Kidney (tissue), 14 donors: ENCODE results near the gene SEC11A. TPM values are rescaled to one million over a fixed set of nuclear protein-coding genes. Genes with fewer than 3 reads are reported as not detected.

Experiments used
- DNase-seq, 5 donors: peaks; one replicate each; pipeline ENCODE4 v3.0.0-alpha.2; 2013 to 2020
- FAIRE-seq: peaks from 2 replicates; lab custom pipeline; 2012; peaks lifted over from hg19 to GRCh38; lab: Jason Lieb, UNC
- H3K27ac ChIP-seq, 2 donors: one replicate each; pipeline ENCODE4 v1.7.0; 2013; ENCODE audit warnings: low read depth in 2 of 2, low read length in 2 of 2, inconsistent platforms in 1 of 2
- H3K27me3 ChIP-seq: one replicate; pipeline ENCODE4 v1.7.1; 2013; ENCODE audit warnings: low read length, inconsistent platforms; ENCODE audit not compliant: control insufficient read depth, insufficient read depth
- H3K36me3 ChIP-seq, 3 donors: one replicate each; pipeline versions ENCODE4 v1.7.0 to v1.7.1; 2013; ENCODE audit warnings: low read length in 3 of 3, control low read depth in 1 of 3, inconsistent platforms in 1 of 3; ENCODE audit not compliant: insufficient read depth in 3 of 3, control insufficient read depth in 2 of 3
- H3K4me1 ChIP-seq, 3 donors: one replicate each; pipeline versions ENCODE4 v1.7.0 to v1.7.1; 2013; ENCODE audit warnings: low read length in 3 of 3, inconsistent platforms in 1 of 3, low read depth in 1 of 3; ENCODE audit not compliant: control insufficient read depth in 2 of 3, insufficient read depth in 2 of 3
- H3K4me3 ChIP-seq, 3 donors: one replicate each; pipeline versions ENCODE4 v1.7.0 to v1.8.1; 2013; ENCODE audit warnings: low read length in 3 of 3, control low read depth in 1 of 3, inconsistent platforms in 1 of 3
- H3K9ac ChIP-seq, 3 donors: one replicate each; pipeline versions ENCODE4 v1.7.0 to v1.7.1; 2013; ENCODE audit warnings: low read length in 3 of 3, control low read depth in 1 of 3, inconsistent platforms in 1 of 3
- H3K9me3 ChIP-seq, 3 donors: one replicate each; pipeline versions ENCODE4 v1.7.0 to v1.7.1; 2013; ENCODE audit warnings: low read length in 3 of 3, control low read depth in 1 of 3, inconsistent platforms in 1 of 3; ENCODE audit not compliant: control insufficient read depth in 2 of 3, insufficient read depth in 1 of 3
- intact Hi-C: fragments of 100-400 bp; cut with DNase I; formaldehyde crosslinking; loops from one replicate; pipeline ENCODE4 v1.11.1; 2022
- polyA plus RNA-seq: library from polyadenylated mRNA; stranded (reverse); fragments of 350-450 nt; fragmentation: Illumina TruSeq; extraction: RNeasy Lipid Tissue Mini Kit (QIAGEN cat#74804); gene quantifications from one replicate; pipeline ENCODE4 v1.2.3, GENCODE V29; 2014; ENCODE audit warnings: low read depth, low replicate concordance; ENCODE audit not compliant: insufficient read depth
- total RNA-seq: library from RNA; stranded (reverse); fragmentation: NEBNext Ultra II Directional; extraction: Animal tissue kit (Norgen Biotek cat#: 25700); gene quantifications from one replicate; pipeline ENCODE4 v1.2.1, GENCODE V29; 2021
- TF ChIP-seq, protein P1 (sequence below): IDR thresholded peaks from 3 replicates; pipeline ENCODE4 v1.5.1; 2012; ENCODE audit warnings: mild to moderate bottlenecking, moderate library complexity, borderline replicate concordance; ENCODE audit not compliant: insufficient read depth; ENCODE audit errors: extremely low read depth
- donor health status: control.
- donor health status: control.
- donor health status: control.
- donor health status: control.
- donor health status: control.
- donor health status: DM: yes; HTN: yes; CAD: no.
- donor health status: Normal renal cell carcinoma (clear cell type).

Gene SEC11A
- total and polyA plus RNA-seq, 2 donors from 2014 or later = 147 to 161 TPM

DNA sequence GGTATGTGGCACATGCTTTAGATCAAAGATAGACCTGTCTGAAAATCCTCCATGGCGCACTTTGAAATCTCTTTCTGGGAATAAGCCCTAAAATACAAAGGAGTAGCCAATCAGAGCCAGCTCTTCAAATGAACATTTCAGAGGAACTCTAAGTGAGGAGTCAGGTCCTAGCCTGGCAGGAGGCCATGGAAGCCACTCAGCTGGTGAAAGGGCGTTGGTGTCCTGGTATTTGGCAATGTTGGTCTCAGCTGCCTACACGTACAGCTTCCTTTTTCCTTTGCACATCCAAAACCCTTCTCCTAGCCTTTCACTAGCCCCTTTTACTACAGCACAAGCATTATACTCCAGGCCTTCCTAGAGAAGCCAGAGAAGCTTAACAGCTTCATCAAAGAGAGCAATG is 67.4 kb downstream of the SEC11A start:
- no peak overlapping the region for H3K27ac ChIP-seq
- no peak overlapping the region for H3K4me3 ChIP-seq
- TF ChIP-seq, protein P1, sequence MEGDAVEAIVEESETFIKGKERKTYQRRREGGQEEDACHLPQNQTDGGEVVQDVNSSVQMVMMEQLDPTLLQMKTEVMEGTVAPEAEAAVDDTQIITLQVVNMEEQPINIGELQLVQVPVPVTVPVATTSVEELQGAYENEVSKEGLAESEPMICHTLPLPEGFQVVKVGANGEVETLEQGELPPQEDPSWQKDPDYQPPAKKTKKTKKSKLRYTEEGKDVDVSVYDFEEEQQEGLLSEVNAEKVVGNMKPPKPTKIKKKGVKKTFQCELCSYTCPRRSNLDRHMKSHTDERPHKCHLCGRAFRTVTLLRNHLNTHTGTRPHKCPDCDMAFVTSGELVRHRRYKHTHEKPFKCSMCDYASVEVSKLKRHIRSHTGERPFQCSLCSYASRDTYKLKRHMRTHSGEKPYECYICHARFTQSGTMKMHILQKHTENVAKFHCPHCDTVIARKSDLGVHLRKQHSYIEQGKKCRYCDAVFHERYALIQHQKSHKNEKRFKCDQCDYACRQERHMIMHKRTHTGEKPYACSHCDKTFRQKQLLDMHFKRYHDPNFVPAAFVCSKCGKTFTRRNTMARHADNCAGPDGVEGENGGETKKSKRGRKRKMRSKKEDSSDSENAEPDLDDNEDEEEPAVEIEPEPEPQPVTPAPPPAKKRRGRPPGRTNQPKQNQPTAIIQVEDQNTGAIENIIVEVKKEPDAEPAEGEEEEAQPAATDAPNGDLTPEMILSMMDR = no peak
- no peaks in the 10 kb centered on the region for H3K27me3 ChIP-seq
- no peaks in the 10 kb centered on the region for H3K9me3 ChIP-seq
- FAIRE-seq (no peak), DNase-seq (no peak)
- peaks cover 0 to 17% (median 4%) of the 10 kb centered on the region in 3 donors for H3K4me1 ChIP-seq
- peaks cover 7 to 56% (median 48%) of the 10 kb centered on the region in 3 donors for H3K36me3 ChIP-seq
- H3K9ac ChIP-seq = no peak overlapping the region
- intact Hi-C loops = no loop called here

DNA sequence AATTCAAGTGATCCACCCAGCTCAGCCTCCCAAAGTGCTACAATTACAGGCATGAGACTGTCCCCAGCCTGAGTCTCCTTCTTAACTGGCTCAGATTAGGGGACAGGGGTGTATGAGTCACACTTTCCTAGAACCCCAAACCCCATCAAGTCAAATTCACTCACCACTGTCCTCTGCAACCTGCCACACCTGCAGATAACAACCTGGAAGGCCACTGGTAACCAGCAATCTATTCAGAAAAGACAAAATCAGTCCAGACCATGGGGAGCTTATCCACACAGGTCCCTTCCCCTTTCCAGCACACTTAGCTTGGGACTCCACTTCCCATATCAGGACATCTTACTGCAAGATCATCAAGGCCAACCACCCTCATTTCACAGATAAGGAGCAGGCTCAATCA is 68.2 kb downstream of the SEC11A start:
- Histone ChIP-seq H3K4me3 (no peak overlapping the region), H3K27ac (no peak overlapping the region), H3K27me3 (no peaks in the 10 kb centered on the region), H3K4me1 (peaks cover 0 to 9% (median 0%) of the 10 kb centered on the region in 3 donors), H3K36me3 (peaks cover 7 to 63% (median 51%) of the 10 kb centered on the region in 3 donors), H3K9ac (no peak overlapping the region), H3K9me3 (no peaks in the 10 kb centered on the region)
- TF ChIP-seq, protein P1 = no peak
- DNase-seq = no peak
- intact Hi-C loops = no loop called here
- FAIRE-seq = no peak

DNA sequence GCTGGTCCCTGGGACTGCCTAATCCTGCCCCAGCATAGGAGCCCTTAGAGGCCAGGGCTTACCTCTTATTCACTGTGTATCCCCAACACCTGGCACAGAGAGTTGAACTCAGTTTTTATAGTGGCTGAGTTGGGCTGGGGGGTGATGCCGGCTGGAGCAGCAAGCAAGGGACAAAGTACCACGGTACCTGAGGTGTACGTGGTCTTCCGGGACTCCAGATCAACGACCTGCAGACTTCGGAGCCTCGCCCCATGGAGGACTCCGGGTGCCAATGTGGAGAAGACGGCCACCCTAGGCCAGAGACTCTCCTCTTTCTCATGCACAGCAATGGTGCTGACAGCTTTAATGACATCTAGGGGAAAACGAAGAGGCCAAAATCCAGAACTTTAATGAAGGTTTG is 69.9 kb downstream of the SEC11A start:
- Histone ChIP-seq H3K9ac (no peak overlapping the region), H3K4me1 (no peaks in the 10 kb centered on the region), H3K27ac (no peak overlapping the region), H3K36me3 (peaks cover 3 to 62% (median 46%) of the 10 kb centered on the region in 3 donors), H3K27me3 (no peaks in the 10 kb centered on the region), H3K9me3 (no peaks in the 10 kb centered on the region), H3K4me3 (no peak overlapping the region)
- intact Hi-C loops = no loop called here
- TF ChIP-seq, protein P1 = no peak
- DNase-seq = no peak
- no peak for FAIRE-seq

DNA sequence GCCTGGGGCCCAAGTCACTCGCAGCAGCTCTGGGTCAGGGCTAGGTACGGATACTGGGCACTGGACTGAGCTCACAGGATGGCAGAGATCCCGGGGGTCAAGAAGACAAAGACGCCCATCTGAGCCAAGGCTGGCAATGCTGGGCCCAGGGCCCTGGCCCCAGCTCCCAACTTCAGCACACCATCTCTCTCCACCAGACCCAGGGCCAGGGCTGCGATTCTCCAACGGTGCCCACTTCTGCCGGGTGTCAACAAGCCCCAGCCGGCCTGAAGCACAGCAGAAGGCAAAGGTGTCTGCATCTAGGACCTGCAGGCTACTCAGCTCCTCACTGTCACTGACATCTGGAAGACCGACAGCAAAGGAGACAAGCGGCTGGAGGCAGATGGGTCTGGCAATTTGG is 70.4 kb downstream of the SEC11A start:
- H3K4me1 ChIP-seq = no peaks in the 10 kb centered on the region
- H3K4me3 ChIP-seq = no peak overlapping the region
- intact Hi-C loops = no loop called here
- no peaks in the 10 kb centered on the region for H3K27me3 ChIP-seq
- no peak overlapping the region for H3K27ac ChIP-seq
- TF ChIP-seq, protein P1 = no peak
- peaks cover 5 to 66% (median 49%) of the 10 kb centered on the region in 3 donors for H3K36me3 ChIP-seq
- DNase-seq = no peak
- FAIRE-seq = no peak
- no peaks in the 10 kb centered on the region for H3K9me3 ChIP-seq
- H3K9ac ChIP-seq = no peak overlapping the region
